GM23248 (cell line): ENCODE results near the gene ZC3H12C.

Experiments
- EZH2 ChIP-seq: fragments of 200-600 bp; sonication (generic); IDR thresholded peaks from 2 replicates; pipeline ENCODE4 v1.6.1; 2018; ENCODE audit warnings: antibody characterized with exemption, mild to moderate bottlenecking; ENCODE audit not compliant: insufficient read depth, poor library complexity, severe bottlenecking
- EZH2phosphoT487 ChIP-seq: fragments of 200-600 bp; sonication (generic); IDR thresholded peaks from 2 replicates; pipeline ENCODE4 v1.6.1; 2018; ENCODE audit warnings: antibody characterized with exemption, moderate library complexity, mild to moderate bottlenecking, low read depth; ENCODE audit not compliant: insufficient read depth

GRCh38 chr11:110078923-110079544 is 14.2 kb upstream of the ZC3H12C start:
- TF ChIP-seq EZH2, result no peak
- no peak for TF ChIP-seq EZH2phosphoT487
